HCT116 (cell line): ENCODE measurements around the gene TRIM4. TPM values are rescaled to one million over a fixed set of nuclear protein-coding genes. Genes with fewer than 3 reads are reported as not detected.

Experiments used
- ATAC-seq: fragments of 200-7000 bp; cut with Tn5 transposase; 2 replicates; pipeline ENCODE4 v1.9.1; 2020; ENCODE audit warnings: mild to moderate bottlenecking, moderate library complexity
- BruUV-seq: library from RNA; stranded (reverse); fragments of 400-500 nt; replicated peaks from 2 replicates; lab custom pipeline; 2021; lab: Mats Ljungman, UMichigan
- CTCF ChIA-PET: fragments of 300-600 bp; sonication (Branson Sonifier 250); formaldehyde crosslinking; loops from one replicate; lab custom pipeline; 2021; ENCODE audit warnings: antibody characterized with exemption; lab: Charles Lee
- POLR2A ChIA-PET: fragments of 300-600, 350-600 bp; sonication (Branson Sonifier 250); formaldehyde crosslinking; loops from one replicate; lab custom pipeline; 2021; ENCODE audit warnings: antibody characterized with exemption; lab: Charles Lee
- RAD21 ChIA-PET, 2 experiments: fragments of 300-600 bp; sonication (Branson Sonifier 250); formaldehyde crosslinking; loops; one replicate each; lab custom pipeline; 2023; ENCODE audit warnings: low total read pairs in 2 of 2; ENCODE audit not compliant: uncharacterized antibody in 2 of 2, unreplicated experiment in 2 of 2, low non-redundant PET in 1 of 2; lab: Charles Lee
- DNase-seq: peaks from one replicate; pipeline ENCODE4 v3.0.0-alpha.2; 2010; ENCODE audit warnings: low read depth, low spot score
- H2AFZ ChIP-seq: fragments of 200-600 bp; shearing (Covaris generic), sonication (generic); 2 replicates; pipeline ENCODE4 v1.6.1; 2017; ENCODE audit warnings: low read depth, mixed run types, mixed read lengths, antibody characterized with exemption, low read length; ENCODE audit not compliant: poor library complexity, severe bottlenecking
- H3K27ac ChIP-seq: 2 replicates; pipeline ENCODE4 v1.5.1; 2012; ENCODE audit warnings: low read depth, low read length
- H3K27me3 ChIP-seq: fragments of 200-600 bp; sonication (generic); 2 replicates; pipeline ENCODE4 v1.6.1; 2016; ENCODE audit warnings: mixed run types, low read length, mixed read lengths; ENCODE audit not compliant: insufficient read depth
- H3K36me3 ChIP-seq, 2 experiments: fragments of 200-500 bp in 1 of 2; fragments of 200-600 bp in 1 of 2; sonication (Bioruptor generic) in 1 of 2; sonication (generic) in 1 of 2; 2 replicates each; pipeline versions ENCODE4 v1.5.1 to v1.6.1; 2014 to 2016; ENCODE audit warnings: low read length in 2 of 2, inconsistent platforms in 1 of 2, mixed read lengths in 1 of 2, mixed run types in 1 of 2; ENCODE audit not compliant: insufficient read depth in 2 of 2, control insufficient read depth in 1 of 2
- H3K4me1 ChIP-seq, 2 experiments: fragments of 200-600 bp in 1 of 2; sonication (generic) in 1 of 2; 2 replicates each; pipeline versions ENCODE4 v1.5.1 to v1.6.1; 2012 to 2017; ENCODE audit warnings: low read length in 2 of 2, inconsistent platforms in 1 of 2, mild to moderate bottlenecking in 1 of 2, mixed read lengths in 1 of 2, mixed run types in 1 of 2, moderate library complexity in 1 of 2; ENCODE audit not compliant: insufficient read depth in 2 of 2, control insufficient read depth in 1 of 2
- H3K4me2 ChIP-seq: fragments of 200-600 bp; sonication (generic); 2 replicates; pipeline ENCODE4 v1.6.1; 2017; ENCODE audit warnings: mixed run types, low read length, mixed read lengths
- H3K4me3 ChIP-seq, 2 experiments: fragments of 200-600 bp in 1 of 2; sonication (generic) in 1 of 2; replicated peaks in 1 of 2; 2 replicates each; pipeline ENCODE4 v1.5.1; 2011 to 2016; ENCODE audit warnings: low read length in 2 of 2, control low read depth in 1 of 2, low read depth in 1 of 2, mild to moderate bottlenecking in 1 of 2, mixed read lengths in 1 of 2, mixed run types in 1 of 2
- H3K79me2 ChIP-seq: fragments of 200-600 bp; sonication (generic); 2 replicates; pipeline ENCODE4 v1.6.1; 2017; ENCODE audit warnings: mild to moderate bottlenecking, mixed run types, low read length, moderate library complexity, mixed read lengths; ENCODE audit not compliant: insufficient read depth
- H3K9ac ChIP-seq: fragments of 200-600 bp; sonication (generic); 2 replicates; pipeline ENCODE4 v1.6.1; 2016; ENCODE audit warnings: low read length, mixed read lengths
- H3K9me2 ChIP-seq: fragments of 200-600 bp; sonication (generic), shearing (Covaris generic); 2 replicates; pipeline ENCODE4 v1.6.1; 2017; ENCODE audit warnings: mixed run types, mild to moderate bottlenecking, moderate library complexity; ENCODE audit not compliant: insufficient read depth
- H3K9me3 ChIP-seq, 2 experiments: fragments of 200-500 bp in 1 of 2; fragments of 200-600 bp in 1 of 2; sonication (Bioruptor generic) in 1 of 2; sonication (generic) in 1 of 2; 2 replicates each; pipeline ENCODE4 v1.6.1; 2014 to 2017; ENCODE audit warnings: low read length in 2 of 2, mixed read lengths in 2 of 2, inconsistent platforms in 1 of 2, low read depth in 1 of 2, mild to moderate bottlenecking in 1 of 2, mixed run types in 1 of 2, moderate library complexity in 1 of 2; ENCODE audit not compliant: control insufficient read depth in 1 of 2, insufficient read depth in 1 of 2
- H4K20me1 ChIP-seq: fragments of 200-600 bp; sonication (generic), shearing (Covaris generic); 2 replicates; pipeline ENCODE4 v1.6.1; 2017; ENCODE audit warnings: mixed run types, mild to moderate bottlenecking, moderate library complexity; ENCODE audit not compliant: insufficient read depth
- CTCF ChIP-seq, 3 experiments: fragments of 200-600 bp in 1 of 3; sonication (generic) in 1 of 3; IDR thresholded peaks in 2 of 3; conservative IDR thresholded peaks in 1 of 3; 2 replicates each; pipeline ENCODE4 v1.5.1; 2012 to 2017; ENCODE audit warnings: low read depth in 2 of 3, low read length in 2 of 3, antibody characterized with exemption in 1 of 3, borderline replicate concordance in 1 of 3, control low read depth in 1 of 3, mild to moderate bottlenecking in 1 of 3, mixed read lengths in 1 of 3, mixed run types in 1 of 3, moderate library complexity in 1 of 3; ENCODE audit not compliant: insufficient read depth in 1 of 3
- EGR1 ChIP-seq: IDR thresholded peaks from 2 replicates; pipeline ENCODE4 v1.6.1; 2012; ENCODE audit warnings: low read depth
- ELF1 ChIP-seq: IDR thresholded peaks from 2 replicates; pipeline ENCODE4 v1.6.1; 2012; ENCODE audit warnings: low read depth, borderline replicate concordance
- EZH2 ChIP-seq: fragments of 200-600 bp; sonication (generic); IDR thresholded peaks from 2 replicates; pipeline ENCODE4 v1.6.1; 2017; ENCODE audit warnings: antibody characterized with exemption, mixed run types
- FOSL1 ChIP-seq: IDR thresholded peaks from 2 replicates; pipeline ENCODE4 v1.6.1; 2012; ENCODE audit warnings: low read depth
- POLR2AphosphoS5 ChIP-seq: IDR thresholded peaks from 2 replicates; pipeline ENCODE4 v1.6.1; 2011; ENCODE audit warnings: mild to moderate bottlenecking, low read depth, low read length, moderate library complexity
- RAD21 ChIP-seq: IDR thresholded peaks from 2 replicates; pipeline ENCODE4 v1.6.1; 2012; ENCODE audit warnings: low read depth, mild to moderate bottlenecking
- SP1 ChIP-seq: IDR thresholded peaks from 2 replicates; pipeline ENCODE4 v1.6.1; 2012; ENCODE audit warnings: low read depth
- ZFX ChIP-seq: fragments of 450-650 bp; IDR thresholded peaks from 2 replicates; pipeline ENCODE4 v1.6.1; 2017
- intact Hi-C: fragments of 100-400 bp; cut with micrococcal nuclease; formaldehyde crosslinking; loops from 2 replicates; pipeline ENCODE4 v1.10.0; 2022
- total RNA-seq: library from RNA; stranded (reverse); gene quantifications from one replicate; pipeline ENCODE4 v1.2.1, GENCODE V29; 2021; ENCODE audit not compliant: unreplicated experiment

Gene TRIM4
- total RNA-seq, 1 experiment from 2014 or later: 25.1 TPM

GRCh38 chr7:99898023-99898357, 21.3 kb downstream of the TRIM4 start:
- Histone ChIP-seq H3K4me2 (no peak overlapping the region), H3K4me3 (no peak overlapping the region), H3K9ac (no peak overlapping the region), H3K27me3 (no peaks in the 10 kb centered on the region), H3K79me2 (no peaks in the 10 kb centered on the region), H3K36me3 (peaks cover 17 to 21% of the 10 kb centered on the region in 2 experiments; a peak in 3 of 4 replicates), H2AFZ (no peak overlapping the region), H4K20me1 (no peaks in the 10 kb centered on the region), H3K27ac (no peak overlapping the region), H3K9me2 (no peaks in the 10 kb centered on the region), H3K9me3 (no peaks in the 10 kb centered on the region), H3K4me1 (no peaks in the 10 kb centered on the region)
- BruUV-seq: no TSS peak
- ChIA-PET POLR2A (no interaction called here), RAD21 (no interaction called here), CTCF (no interaction called here)
- DNase-seq (no peak), ATAC-seq (no peak)
- intact Hi-C loops: no loop called here
- TF ChIP-seq ELF1 (no peak), POLR2AphosphoS5 (no peak), EGR1 (no peak), EZH2 (no peak), FOSL1 (no peak), SP1 (no peak)

GRCh38 chr7:99897322-99898022, 21.9 kb downstream of the TRIM4 start:
- no peaks in the 10 kb centered on the region for H3K79me2 ChIP-seq
- H3K9ac ChIP-seq: no peak overlapping the region
- no peak overlapping the region for H3K4me2 ChIP-seq
- no peaks in the 10 kb centered on the region for H3K9me3 ChIP-seq
- no peaks in the 10 kb centered on the region for H3K9me2 ChIP-seq
- no peaks in the 10 kb centered on the region for H4K20me1 ChIP-seq
- peaks cover 14 to 16% of the 10 kb centered on the region in 2 experiments; a peak in 3 of 4 replicates for H3K36me3 ChIP-seq
- ATAC-seq: no peak
- no peaks in the 10 kb centered on the region for H3K27me3 ChIP-seq
- no TSS peak for BruUV-seq
- no peak overlapping the region for H3K27ac ChIP-seq
- CTCF ChIA-PET: no interaction called here
- no peak overlapping the region for H2AFZ ChIP-seq
- H3K4me3 ChIP-seq: no peak overlapping the region
- intact Hi-C loops: no loop called here
- no peak for TF ChIP-seq ZFX
- TF ChIP-seq RAD21: no peak
- TF ChIP-seq CTCF (IDR thresholded peaks at IDR 0.05 in 2 of 3, conservative IDR thresholded peaks at IDR 0.05 in 1 of 3; ENCODE audit: borderline replicate concordance in 1 of 3, insufficient read depth in 1 of 3, low read depth in 2 of 3, low read length in 2 of 3): no peak
- 0 out of 2 replicates have a peak, but pooled peaks have one; percentile 9 for TF ChIP-seq POLR2AphosphoS5
- no peak for TF ChIP-seq EZH2
- TF ChIP-seq, all 23 proteins: peak for 1
- no peak for DNase-seq
- no peaks in the 10 kb centered on the region for H3K4me1 ChIP-seq
- ChIA-PET POLR2A (no interaction called here), RAD21 (no interaction called here)
